GM23248 (cell line): Measurements from ENCODE around the gene CAMKMT.

Source experiments
- EZH2 ChIP-seq: fragments of 200-600 bp; sonication (generic); IDR thresholded peaks from 2 replicates; pipeline ENCODE4 v1.6.1; 2018; ENCODE audit warnings: antibody characterized with exemption, mild to moderate bottlenecking; ENCODE audit not compliant: insufficient read depth, poor library complexity, severe bottlenecking
- EZH2phosphoT487 ChIP-seq: fragments of 200-600 bp; sonication (generic); IDR thresholded peaks from 2 replicates; pipeline ENCODE4 v1.6.1; 2018; ENCODE audit warnings: antibody characterized with exemption, moderate library complexity, mild to moderate bottlenecking, low read depth; ENCODE audit not compliant: insufficient read depth

GRCh38 chr2:44716131-44716530 is 354.4 kb downstream of the CAMKMT start:
- TF ChIP-seq EZH2phosphoT487 (no peak), EZH2 (no peak)
